ENCODE results near the gene EGR2. TPM values are rescaled to one million over a fixed set of nuclear protein-coding genes. Genes with fewer than 3 reads are reported as not detected.

EGR2 gene
- total RNA-seq, 1 experiment from 2014 or later = 0.03 TPM

DNA sequence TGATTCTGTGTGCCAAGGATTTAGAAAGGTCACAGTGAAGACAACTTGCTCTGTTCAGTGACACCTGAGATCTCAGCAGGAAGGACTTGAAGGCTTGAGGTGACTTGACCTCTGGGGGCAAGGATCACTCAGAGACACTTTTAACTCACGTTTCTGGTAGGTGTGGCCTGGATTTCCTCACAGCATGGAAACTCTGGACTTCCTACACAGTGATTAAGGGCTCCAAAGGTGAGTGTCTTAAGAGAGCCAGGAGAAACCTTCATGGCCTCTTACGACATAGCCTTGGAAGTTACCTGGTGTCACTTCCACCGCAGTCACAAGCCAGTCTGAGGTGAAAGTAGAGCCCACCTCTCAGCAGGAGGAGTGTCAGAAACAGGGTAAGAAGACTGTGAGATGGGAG is 49.8 kb downstream of the EGR2 start:
- DNase-seq (ENCODE audit: low read depth) = no peak
- in situ Hi-C loops (cut with HindIII; ENCODE audit: low pct_unique_long_range_greater_than_20kb, low sequenced_read_pairs) = no loop called here

DNA sequence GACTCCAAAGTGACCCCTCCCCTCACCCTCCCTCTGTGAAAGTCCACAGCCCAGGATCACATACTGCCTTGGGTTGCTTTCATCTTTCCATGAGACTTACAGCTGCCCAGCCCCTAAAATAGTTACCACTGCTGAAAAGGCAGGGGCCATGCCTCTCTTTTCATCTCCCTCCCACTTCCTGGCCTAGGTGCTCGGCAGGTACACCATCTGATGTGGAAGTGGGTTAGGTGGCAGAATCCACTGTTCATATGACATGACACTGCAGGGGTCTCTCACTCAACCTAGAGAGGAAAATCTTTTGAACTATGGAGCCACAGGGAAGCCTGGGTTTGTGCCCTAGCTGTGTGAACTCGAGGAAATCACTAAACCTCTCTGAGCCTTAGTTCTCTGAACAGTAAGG is 50.4 kb downstream of the EGR2 start:
- no peak for DNase-seq (ENCODE audit: low read depth)
- in situ Hi-C loops (cut with HindIII; ENCODE audit: low pct_unique_long_range_greater_than_20kb, low sequenced_read_pairs) = no loop called here

DNA sequence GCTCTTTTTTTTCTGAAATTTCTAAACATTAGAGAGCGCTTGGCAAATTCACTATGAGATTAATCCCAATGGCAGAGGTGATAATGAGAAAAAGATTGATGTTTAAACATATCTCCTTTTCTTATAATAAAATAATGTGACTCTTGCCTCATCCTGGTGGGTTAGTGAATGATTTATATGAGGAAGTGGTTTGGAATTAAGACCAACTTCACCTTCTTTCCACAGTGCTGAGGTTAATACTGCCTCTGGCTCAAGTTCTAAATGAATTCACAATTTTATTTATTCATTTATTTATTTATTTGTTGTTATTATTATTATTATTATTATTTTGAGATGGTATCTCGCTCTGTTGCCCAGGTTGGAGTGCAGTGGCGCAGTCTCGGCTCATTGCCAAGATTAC is 52.2 kb downstream of the EGR2 start:
- no peak for DNase-seq (ENCODE audit: low read depth)
- in situ Hi-C loops (cut with HindIII; ENCODE audit: low pct_unique_long_range_greater_than_20kb, low sequenced_read_pairs) = no loop called here

DNA sequence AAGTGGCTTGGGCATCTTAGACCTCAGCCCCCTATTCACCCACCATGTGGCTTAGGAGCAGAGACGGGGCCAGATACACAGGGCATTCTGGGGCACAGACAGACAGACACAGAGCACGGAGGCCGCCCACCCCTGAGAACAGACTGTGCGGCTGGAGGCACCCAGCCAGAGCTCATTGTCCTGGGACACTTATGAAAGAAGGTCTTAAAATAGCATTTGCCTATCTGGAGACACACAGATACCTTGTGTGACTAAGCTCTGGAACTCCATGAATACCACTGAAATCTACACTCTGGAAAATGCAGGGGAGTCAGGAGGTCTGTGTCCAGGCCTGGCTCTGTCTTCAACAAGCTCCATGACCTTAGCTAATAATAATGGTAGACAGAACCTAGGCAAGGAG is 53.0 kb downstream of the EGR2 start:
- in situ Hi-C loops (cut with HindIII; ENCODE audit: low pct_unique_long_range_greater_than_20kb, low sequenced_read_pairs) = no loop called here
- no peak for DNase-seq (ENCODE audit: low read depth)

Other genes with a start within 250 kb of the EGR2 start
- gene ADO, start 11.6 kb downstream of the EGR2 start, total RNA-seq (2014; rRNA removed; shearing (Covaris generic); ENCODE audit: low replicate concordance) = 48.4 and 50.6 TPM in 2 replicates